ENCODE measurements around the gene CTRL.

The CTRL gene

GRCh38 chr16:67962135-67962534 lies 30.5 kb upstream of the CTRL start:
- DNase-seq, result no peak

- no peak for DNase-seq
These were observed 29.9 kb upstream of the CTRL start for GRCh38 chr16:67961551-67961957.

- no peak for DNase-seq
These were observed 28.1 kb upstream of the CTRL start for GRCh38 chr16:67959536-67960329.

- no peak for DNase-seq
These were observed 26.0 kb upstream of the CTRL start for GRCh38 chr16:67957622-67958021.

- no peak for DNase-seq
These were observed 22.9 kb upstream of the CTRL start for GRCh38 chr16:67954421-67955196.

GRCh38 chr16:67953641-67954375 lies 22.1 kb upstream of the CTRL start:
- no peak for DNase-seq

GRCh38 chr16:67951485-67951884 lies 19.8 kb upstream of the CTRL start:
- DNase-seq, result no peak

GRCh38 chr16:67950335-67950843 lies 18.7 kb upstream of the CTRL start:
- no peak for DNase-seq

- DNase-seq, result no peak
These were observed 18.0 kb upstream of the CTRL start for GRCh38 chr16:67949645-67950044.

GRCh38 chr16:67948015-67948414 lies 16.4 kb upstream of the CTRL start:
- DNase-seq, result no peak

- no peak for DNase-seq
These were observed 15.4 kb upstream of the CTRL start for GRCh38 chr16:67946966-67947558.

GRCh38 chr16:67946128-67946569 lies 14.5 kb upstream of the CTRL start:
- no peak for DNase-seq

- DNase-seq, result no peak
These were observed 13.8 kb upstream of the CTRL start for GRCh38 chr16:67945392-67945933.

GRCh38 chr16:67944690-67945391 lies 13.2 kb upstream of the CTRL start:
- DNase-seq, result no peak

- DNase-seq, result no peak
These were observed 12.2 kb upstream of the CTRL start, which contains the start of gene LCAT for GRCh38 chr16:67943619-67944504. Gene LCAT, minus strand, starts transcription at chr16:67944120. Its CDS starts 19 bp downstream, at chr16:67944101.

GRCh38 chr16:67943256-67943618 lies 11.6 kb upstream of the CTRL start:
- DNase-seq, result no peak

- no peak for DNase-seq
These were observed 11.0 kb upstream of the CTRL start for GRCh38 chr16:67942510-67943255.

- no peak for DNase-seq
These were observed 10.5 kb upstream of the CTRL start for GRCh38 chr16:67942200-67942509.

- no peak for DNase-seq
These were observed 10.0 kb upstream of the CTRL start for GRCh38 chr16:67941469-67942199.
